HG02884 (cell line): ENCODE results near the gene MUC6.

Experiments used
- ATAC-seq: cut with Tn5 transposase; IDR thresholded peaks from one replicate; pipeline ENCODE4 v1.9.1; 2021; ENCODE audit warnings: mild to moderate bottlenecking, moderate library complexity; ENCODE audit not compliant: unreplicated experiment

MUC6 gene, protein sequence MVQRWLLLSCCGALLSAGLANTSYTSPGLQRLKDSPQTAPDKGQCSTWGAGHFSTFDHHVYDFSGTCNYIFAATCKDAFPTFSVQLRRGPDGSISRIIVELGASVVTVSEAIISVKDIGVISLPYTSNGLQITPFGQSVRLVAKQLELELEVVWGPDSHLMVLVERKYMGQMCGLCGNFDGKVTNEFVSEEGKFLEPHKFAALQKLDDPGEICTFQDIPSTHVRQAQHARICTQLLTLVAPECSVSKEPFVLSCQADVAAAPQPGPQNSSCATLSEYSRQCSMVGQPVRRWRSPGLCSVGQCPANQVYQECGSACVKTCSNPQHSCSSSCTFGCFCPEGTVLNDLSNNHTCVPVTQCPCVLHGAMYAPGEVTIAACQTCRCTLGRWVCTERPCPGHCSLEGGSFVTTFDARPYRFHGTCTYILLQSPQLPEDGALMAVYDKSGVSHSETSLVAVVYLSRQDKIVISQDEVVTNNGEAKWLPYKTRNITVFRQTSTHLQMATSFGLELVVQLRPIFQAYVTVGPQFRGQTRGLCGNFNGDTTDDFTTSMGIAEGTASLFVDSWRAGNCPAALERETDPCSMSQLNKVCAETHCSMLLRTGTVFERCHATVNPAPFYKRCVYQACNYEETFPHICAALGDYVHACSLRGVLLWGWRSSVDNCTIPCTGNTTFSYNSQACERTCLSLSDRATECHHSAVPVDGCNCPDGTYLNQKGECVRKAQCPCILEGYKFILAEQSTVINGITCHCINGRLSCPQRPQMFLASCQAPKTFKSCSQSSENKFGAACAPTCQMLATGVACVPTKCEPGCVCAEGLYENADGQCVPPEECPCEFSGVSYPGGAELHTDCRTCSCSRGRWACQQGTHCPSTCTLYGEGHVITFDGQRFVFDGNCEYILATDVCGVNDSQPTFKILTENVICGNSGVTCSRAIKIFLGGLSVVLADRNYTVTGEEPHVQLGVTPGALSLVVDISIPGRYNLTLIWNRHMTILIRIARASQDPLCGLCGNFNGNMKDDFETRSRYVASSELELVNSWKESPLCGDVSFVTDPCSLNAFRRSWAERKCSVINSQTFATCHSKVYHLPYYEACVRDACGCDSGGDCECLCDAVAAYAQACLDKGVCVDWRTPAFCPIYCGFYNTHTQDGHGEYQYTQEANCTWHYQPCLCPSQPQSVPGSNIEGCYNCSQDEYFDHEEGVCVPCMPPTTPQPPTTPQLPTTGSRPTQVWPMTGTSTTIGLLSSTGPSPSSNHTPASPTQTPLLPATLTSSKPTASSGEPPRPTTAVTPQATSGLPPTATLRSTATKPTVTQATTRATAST (N-terminal part only)

GRCh38 chr11:1036303-1036923, at the start of gene MUC6:
Gene MUC6 (minus strand): TSS chr11:1036718. CDS start chr11:1036655, 63 bp downstream.
- ATAC-seq, result no peak

- no peak for ATAC-seq
Observed at GRCh38 chr11:1085440-1086170, 49.1 kb upstream of the MUC6 start.

- ATAC-seq, result no peak
Observed at GRCh38 chr11:1084561-1085439, 48.3 kb upstream of the MUC6 start.

DNA sequence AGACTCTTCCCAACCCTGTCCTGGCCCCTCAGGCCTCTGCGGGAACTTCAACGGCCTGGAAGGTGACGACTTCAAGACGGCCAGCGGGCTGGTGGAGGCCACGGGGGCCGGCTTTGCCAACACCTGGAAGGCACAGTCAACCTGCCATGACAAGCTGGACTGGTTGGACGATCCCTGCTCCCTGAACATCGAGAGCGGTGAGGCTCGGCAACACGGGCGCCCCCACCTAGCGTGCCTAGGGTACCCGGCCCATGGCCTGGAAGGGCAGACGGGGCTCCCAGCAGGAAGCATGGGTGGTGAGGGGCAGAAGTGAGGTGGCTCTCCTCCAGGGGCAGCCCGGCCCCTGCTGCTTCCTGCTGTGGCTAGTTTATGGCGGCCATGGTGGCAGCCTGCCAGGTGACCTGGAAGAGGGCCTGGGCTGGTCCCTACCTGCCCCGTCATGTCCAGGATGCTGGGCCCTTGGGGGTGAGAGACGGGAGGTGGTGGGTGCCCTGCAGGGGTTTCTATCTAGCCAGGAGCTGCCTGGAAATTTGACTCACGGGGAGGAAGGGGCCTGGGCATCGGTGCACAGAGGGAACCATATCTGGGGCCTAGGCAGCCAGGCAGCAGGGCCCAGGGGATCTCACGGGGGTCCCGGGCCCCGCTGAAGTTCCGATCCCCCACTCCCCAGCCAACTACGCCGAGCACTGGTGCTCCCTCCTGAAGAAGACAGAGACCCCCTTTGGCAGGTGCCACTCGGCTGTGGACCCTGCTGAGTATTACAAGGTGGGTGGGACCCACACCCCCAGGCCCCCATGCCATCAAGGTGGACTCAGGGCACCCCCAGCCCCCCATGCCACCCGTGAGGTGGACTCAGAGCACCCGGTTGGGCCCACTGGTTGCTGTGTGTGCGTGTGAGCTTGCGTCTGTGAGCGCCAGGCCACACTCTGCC, 47.4 kb upstream of the MUC6 start:
- no peak for ATAC-seq

DNA sequence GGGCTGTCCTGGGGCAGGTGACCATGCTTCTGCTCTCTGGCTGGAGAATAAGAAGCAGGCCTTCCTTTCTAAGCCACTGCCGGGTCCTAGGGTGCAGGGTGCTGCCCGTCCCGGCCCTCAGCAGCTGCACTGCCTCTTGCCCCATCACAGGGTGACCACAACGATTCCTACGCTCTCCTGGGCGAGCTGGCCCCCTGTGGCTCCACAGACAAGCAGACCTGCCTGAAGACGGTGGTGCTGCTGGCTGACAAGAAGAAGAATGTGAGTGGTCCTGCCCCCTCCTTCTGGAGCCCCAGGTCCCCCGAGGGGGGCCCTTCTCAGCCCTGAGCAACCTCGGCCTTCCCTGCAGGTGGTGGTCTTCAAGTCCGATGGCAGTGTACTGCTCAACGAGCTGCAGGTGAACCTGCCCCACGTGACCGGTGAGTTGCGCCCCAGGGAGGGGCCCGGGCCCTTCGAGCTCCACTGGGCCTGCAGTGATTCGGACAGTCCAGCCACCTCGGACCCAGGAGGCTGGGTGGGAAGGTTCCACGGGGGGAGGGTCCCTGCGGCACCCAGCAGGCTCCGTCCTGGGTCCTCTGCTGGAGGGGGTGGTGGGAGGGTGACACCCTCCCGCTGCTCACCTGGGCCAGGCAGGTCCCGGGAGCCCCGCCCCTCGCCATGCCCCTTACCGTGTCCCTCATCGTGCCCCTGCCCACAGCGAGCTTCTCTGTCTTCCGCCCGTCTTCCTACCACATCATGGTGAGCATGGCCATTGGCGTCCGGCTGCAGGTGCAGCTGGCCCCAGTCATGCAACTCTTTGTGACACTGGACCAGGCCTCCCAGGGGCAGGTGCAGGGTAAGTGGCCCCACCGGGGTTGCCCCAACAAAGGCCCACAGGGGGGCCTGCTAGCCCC, 46.5 kb upstream of the MUC6 start:
- no peak for ATAC-seq

- no peak for ATAC-seq
Observed at GRCh38 chr11:1082346-1082727, 45.8 kb upstream of the MUC6 start.

- no peak for ATAC-seq
Observed at GRCh38 chr11:1081601-1082311, 45.2 kb upstream of the MUC6 start.

- no peak for ATAC-seq
Observed at GRCh38 chr11:1078191-1078601, 41.7 kb upstream of the MUC6 start.

DNA sequence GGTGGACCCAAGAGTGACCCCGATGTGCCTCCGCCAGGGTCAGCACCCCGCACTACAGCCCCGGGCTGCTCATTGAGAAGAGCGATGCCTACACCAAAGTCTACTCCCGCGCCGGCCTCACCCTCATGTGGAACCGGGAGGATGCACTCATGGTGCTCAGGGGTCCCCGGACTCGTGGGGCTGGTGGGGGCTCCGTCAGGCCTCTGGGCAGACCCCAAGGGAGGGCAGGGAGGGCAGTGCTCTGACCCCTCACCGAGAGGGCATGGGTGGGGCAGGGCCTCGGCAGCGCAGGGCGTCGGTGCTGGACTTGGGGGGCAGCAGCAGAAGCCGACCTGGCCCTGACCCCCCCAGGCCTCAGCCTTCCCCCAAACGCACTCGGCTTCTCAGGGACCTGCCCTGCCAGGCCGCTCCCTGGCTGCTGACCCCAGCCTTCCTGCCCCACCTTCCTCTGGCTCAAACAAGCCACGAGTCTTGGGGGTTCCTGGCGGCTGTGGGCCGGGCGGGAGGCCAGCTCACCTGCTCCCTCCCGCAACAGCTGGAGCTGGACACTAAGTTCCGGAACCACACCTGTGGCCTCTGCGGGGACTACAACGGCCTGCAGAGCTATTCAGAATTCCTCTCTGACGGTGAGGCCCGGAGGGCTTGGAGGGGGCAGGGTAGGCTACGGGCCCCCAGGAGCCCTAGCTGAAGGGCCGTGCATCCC, 41.0 kb upstream of the MUC6 start:
- ATAC-seq, result no peak

DNA sequence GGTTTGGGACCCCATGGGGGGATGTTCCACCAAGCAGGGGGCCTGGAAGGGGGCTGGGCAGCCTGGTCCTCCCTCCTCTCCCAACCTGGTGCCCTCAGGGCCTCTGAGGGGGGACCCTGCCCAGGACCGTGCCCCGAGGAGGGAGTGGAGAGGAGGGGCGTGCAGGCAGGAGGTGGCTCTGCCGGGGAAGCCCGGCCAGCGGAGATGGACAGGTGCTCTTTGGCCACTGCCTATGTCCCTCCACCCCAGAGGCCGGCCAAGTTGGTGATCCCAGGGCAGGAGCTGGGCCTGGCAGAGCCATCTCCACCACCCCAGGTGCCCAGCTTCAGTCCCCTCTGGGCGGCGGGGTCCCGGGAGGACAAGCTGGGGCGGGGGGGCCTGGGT, 40.5 kb upstream of the MUC6 start:
- ATAC-seq, result no peak

GRCh38 chr11:1076061-1076665, 39.6 kb upstream of the MUC6 start:
- no peak for ATAC-seq

DNA sequence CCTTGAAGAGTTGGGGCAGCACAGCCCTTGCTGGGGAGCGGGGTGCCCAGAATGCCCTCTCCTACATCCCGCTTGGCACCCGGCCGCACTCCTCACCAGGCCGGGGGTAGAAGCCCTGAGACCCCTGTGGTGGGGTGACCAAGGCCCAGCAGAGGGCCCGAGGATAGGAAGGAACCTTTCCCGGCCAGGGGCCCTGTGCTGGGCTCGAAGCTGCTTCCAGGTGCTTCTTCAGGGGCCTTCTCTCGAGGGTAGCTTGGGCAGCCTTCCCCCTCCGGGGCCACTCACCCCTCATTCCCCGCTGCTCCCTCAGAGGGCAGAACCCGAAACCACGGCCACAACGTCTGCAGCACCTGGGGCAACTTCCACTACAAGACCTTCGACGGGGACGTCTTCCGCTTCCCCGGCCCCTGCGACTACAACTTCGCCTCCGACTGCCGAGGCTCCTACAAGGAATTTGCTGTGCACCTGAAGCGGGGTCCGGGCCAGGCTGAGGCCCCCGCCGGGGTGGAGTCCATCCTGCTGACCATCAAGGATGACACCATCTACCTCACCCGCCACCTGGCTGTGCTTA, 38.9 kb upstream of the MUC6 start:
- no peak for ATAC-seq

- ATAC-seq, result no peak
Observed at GRCh38 chr11:1074244-1075221, 38.0 kb upstream of the MUC6 start, which contains the start of gene MUC2. Gene MUC2 (plus strand): TSS chr11:1074874.

DNA sequence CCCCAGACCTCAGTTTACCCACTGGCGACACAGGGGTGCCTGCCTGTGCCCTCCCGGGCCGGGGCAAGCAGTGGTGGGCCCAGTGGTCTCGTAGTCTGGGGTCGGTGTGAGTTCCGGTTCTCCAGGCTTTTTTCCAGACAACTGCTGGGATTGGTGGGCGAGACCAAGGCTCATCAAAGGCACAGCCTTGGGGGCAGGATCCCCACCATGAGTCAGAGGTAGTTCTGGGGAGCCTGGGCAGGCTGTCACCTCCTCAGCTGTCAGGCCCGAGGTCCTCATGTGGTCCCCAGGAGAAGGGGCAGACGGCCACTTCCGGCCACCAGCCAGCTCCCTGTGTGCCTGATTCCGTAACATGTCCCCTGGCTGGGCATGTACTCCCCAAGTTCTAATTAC, 37.3 kb upstream of the MUC6 start:
- no peak for ATAC-seq
